PC-9 (cell line): ENCODE data around the gene ICA1.

Experiments used
- EZH2 ChIP-seq: fragments of 200-600 bp; sonication (generic); IDR thresholded peaks from 2 replicates; pipeline ENCODE4 v1.8.0; 2017; ENCODE audit warnings: antibody characterized with exemption, low read depth
- TF ChIP-seq, protein P1 (sequence below): fragments of 200-600 bp; sonication (generic); conservative IDR thresholded peaks from 2 replicates; pipeline ENCODE4 v1.6.1; 2017; ENCODE audit warnings: mixed run types, antibody characterized with exemption, mild to moderate bottlenecking, moderate library complexity

DNA sequence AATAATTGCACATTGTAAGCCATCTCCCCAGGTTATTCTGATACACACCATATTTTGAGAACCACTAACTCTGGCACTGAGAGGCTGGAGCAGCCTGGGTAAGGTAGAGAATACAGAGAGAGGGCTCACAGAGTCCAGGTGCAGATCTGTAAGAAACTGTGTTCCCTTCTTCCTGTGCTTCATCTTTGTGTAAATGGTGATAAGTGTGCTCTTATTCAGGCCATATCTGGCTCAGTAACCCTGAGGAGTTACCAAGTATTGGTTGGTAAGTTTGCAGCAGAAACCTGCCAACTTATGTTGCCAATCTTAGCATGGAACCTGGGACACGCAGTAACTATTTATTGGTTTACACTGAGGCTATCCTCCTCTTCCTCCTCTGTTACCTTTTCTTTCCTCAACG is 16.2 kb upstream of the ICA1 start:
- no peak for TF ChIP-seq EZH2
- TF ChIP-seq, protein P1, sequence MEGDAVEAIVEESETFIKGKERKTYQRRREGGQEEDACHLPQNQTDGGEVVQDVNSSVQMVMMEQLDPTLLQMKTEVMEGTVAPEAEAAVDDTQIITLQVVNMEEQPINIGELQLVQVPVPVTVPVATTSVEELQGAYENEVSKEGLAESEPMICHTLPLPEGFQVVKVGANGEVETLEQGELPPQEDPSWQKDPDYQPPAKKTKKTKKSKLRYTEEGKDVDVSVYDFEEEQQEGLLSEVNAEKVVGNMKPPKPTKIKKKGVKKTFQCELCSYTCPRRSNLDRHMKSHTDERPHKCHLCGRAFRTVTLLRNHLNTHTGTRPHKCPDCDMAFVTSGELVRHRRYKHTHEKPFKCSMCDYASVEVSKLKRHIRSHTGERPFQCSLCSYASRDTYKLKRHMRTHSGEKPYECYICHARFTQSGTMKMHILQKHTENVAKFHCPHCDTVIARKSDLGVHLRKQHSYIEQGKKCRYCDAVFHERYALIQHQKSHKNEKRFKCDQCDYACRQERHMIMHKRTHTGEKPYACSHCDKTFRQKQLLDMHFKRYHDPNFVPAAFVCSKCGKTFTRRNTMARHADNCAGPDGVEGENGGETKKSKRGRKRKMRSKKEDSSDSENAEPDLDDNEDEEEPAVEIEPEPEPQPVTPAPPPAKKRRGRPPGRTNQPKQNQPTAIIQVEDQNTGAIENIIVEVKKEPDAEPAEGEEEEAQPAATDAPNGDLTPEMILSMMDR, result no peak
